Hematopoietic multipotent progenitor cell treated with erythropoietin and hydrocortisone succinate and interleukin-3 and kit ligand, for 4 days (in vitro differentiated cells): Measurements from ENCODE around the gene ABCB9.
A peak's percentile ranks its signal among the peaks of the same experiment; 100 is the strongest.
"Not testable (repeated sequence)": the region's sequence is repeated elsewhere in the genome, so short reads cannot be mapped to it uniquely, and the experiment has no call there.

Experiments used
- DNase-seq: peaks from one replicate; pipeline ENCODE4 v3.0.0-alpha.2; 2015

The ABCB9 gene

GRCh38 chr12:122934722-122935121, 31.5 kb downstream of the ABCB9 start:
- no peak for DNase-seq

- no peak for DNase-seq
These were observed 34.1 kb downstream of the ABCB9 start for GRCh38 chr12:122932207-122932606.

- no peak for DNase-seq
These were observed 36.5 kb downstream of the ABCB9 start for GRCh38 chr12:122929812-122930211.

- DNase-seq, result no peak
These were observed 37.1 kb downstream of the ABCB9 start for GRCh38 chr12:122929148-122929538.

- DNase-seq, result no peak
These were observed 37.7 kb downstream of the ABCB9 start for GRCh38 chr12:122928404-122929147.

GRCh38 chr12:122927756-122928403, 38.4 kb downstream of the ABCB9 start:
- DNase-seq, result peak; percentile 33

- no peak for DNase-seq
These were observed 44.3 kb downstream of the ABCB9 start for GRCh38 chr12:122921917-122922316.

- no peak for DNase-seq
These were observed 45.6 kb downstream of the ABCB9 start for GRCh38 chr12:122920687-122921086.

GRCh38 chr12:122918827-122919226, 47.4 kb downstream of the ABCB9 start:
- DNase-seq, result no peak

GRCh38 chr12:122917507-122918121, 48.6 kb downstream of the ABCB9 start:
- peak; percentile 51 for DNase-seq

- DNase-seq, result peak; percentile 59
These were observed 56.6 kb downstream of the ABCB9 start for GRCh38 chr12:122909442-122910288.

- no peak for DNase-seq
These were observed 57.3 kb downstream of the ABCB9 start for GRCh38 chr12:122908915-122909314.

- DNase-seq, result not testable (repeated sequence)
These were observed 61.0 kb downstream of the ABCB9 start for GRCh38 chr12:122905258-122905657.

- no peak for DNase-seq
These were observed 62.6 kb downstream of the ABCB9 start for GRCh38 chr12:122903693-122904034.

- DNase-seq, result no peak
These were observed 63.2 kb downstream of the ABCB9 start for GRCh38 chr12:122902854-122903692.

GRCh38 chr12:122899887-122900286, 66.4 kb downstream of the ABCB9 start:
- no peak for DNase-seq

GRCh38 chr12:122896662-122897061, 69.6 kb downstream of the ABCB9 start:
- no peak for DNase-seq

GRCh38 chr12:122895704-122896636, 70.3 kb downstream of the ABCB9 start, which contains the start of gene VPS37B:
Gene VPS37B, minus strand, starts transcription at chr12:122896124. Its CDS starts 62 bp downstream, at chr12:122896062.
- peak; percentile 91 for DNase-seq

GRCh38 chr12:122895320-122895703, 71.0 kb downstream of the ABCB9 start:
- peak; percentile 53 for DNase-seq

- peak; percentile 93 for DNase-seq
These were observed 71.8 kb downstream of the ABCB9 start for GRCh38 chr12:122894193-122895121.
